HCT116 (cell line): ENCODE results near the gene TFEB.

Source experiments
- CTCF ChIP-seq, 3 experiments: fragments of 200-600 bp in 1 of 3; sonication (generic) in 1 of 3; IDR thresholded peaks in 2 of 3; conservative IDR thresholded peaks in 1 of 3; 2 replicates each; pipeline ENCODE4 v1.5.1; 2012 to 2017; ENCODE audit warnings: low read depth in 2 of 3, low read length in 2 of 3, antibody characterized with exemption in 1 of 3, borderline replicate concordance in 1 of 3, control low read depth in 1 of 3, mild to moderate bottlenecking in 1 of 3, mixed read lengths in 1 of 3, mixed run types in 1 of 3, moderate library complexity in 1 of 3; ENCODE audit not compliant: insufficient read depth in 1 of 3
- EGR1 ChIP-seq: IDR thresholded peaks from 2 replicates; pipeline ENCODE4 v1.6.1; 2012; ENCODE audit warnings: low read depth
- EZH2phosphoT487 ChIP-seq: fragments of 200-600 bp; IDR thresholded peaks from 2 replicates; pipeline ENCODE4 v1.6.1; 2018; ENCODE audit warnings: antibody characterized with exemption, borderline replicate concordance
- MAX ChIP-seq: IDR thresholded peaks from 2 replicates; pipeline ENCODE4 v1.6.1; 2012
- POLR2AphosphoS5 ChIP-seq: IDR thresholded peaks from 2 replicates; pipeline ENCODE4 v1.6.1; 2011; ENCODE audit warnings: mild to moderate bottlenecking, low read depth, low read length, moderate library complexity
- SRF ChIP-seq: IDR thresholded peaks from 2 replicates; pipeline ENCODE4 v1.6.1; 2012; ENCODE audit warnings: low read depth
- ZNF274 ChIP-seq: fragments of 200-500 bp; sonication (Bioruptor generic); IDR thresholded peaks from 2 replicates; pipeline ENCODE4 v1.6.1; 2014; ENCODE audit warnings: mild to moderate bottlenecking, low read depth, low read length, inconsistent platforms

DNA sequence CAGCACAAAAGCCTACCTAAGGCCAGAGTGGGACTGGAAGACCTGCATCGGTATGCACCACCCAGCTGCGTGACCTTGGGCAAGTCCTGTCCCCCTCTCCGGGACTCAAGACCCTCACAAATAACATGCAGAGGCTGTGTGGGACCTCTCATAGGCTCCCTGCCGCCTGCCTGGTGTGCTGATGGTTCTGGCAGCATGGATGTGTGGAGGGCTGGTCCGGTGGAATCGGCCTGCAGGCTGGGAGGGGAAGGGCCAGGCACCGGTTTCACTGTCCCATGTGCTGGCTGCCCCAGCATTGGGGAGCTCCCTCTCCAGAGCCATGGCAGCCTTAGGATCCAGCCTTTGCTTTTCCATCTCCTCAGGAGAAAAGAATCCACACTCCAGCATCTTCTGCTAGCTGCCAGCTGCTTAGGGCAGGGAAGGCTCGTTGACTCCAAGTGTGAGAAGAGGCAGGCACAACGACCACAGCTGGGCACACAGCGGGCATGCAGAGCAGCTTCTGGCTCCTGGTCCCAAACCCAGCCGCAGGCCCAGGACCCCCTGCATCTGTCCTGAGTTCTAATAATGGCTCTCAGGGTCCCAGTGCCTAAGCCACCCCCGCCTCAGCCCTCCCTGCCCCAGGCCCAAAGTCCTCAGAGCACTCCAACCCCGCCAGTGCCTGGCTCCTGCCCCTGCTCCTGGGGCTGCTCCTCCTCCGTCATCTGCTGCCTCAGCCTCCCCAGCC lies 32.5 kb downstream of the TFEB start:
- no peak for TF ChIP-seq CTCF (IDR thresholded peaks at IDR 0.05 in 2 of 3, conservative IDR thresholded peaks at IDR 0.05 in 1 of 3; ENCODE audit: borderline replicate concordance in 1 of 3, insufficient read depth in 1 of 3, low read depth in 2 of 3, low read length in 2 of 3)
- no peak for TF ChIP-seq EGR1
- no peak for TF ChIP-seq SRF
- TF ChIP-seq ZNF274 = no peak
- no peak for TF ChIP-seq MAX
- TF ChIP-seq EZH2phosphoT487 = no peak
- no peak for TF ChIP-seq POLR2AphosphoS5
